AG10803 (cell line): Measurements from ENCODE around the gene STS.
A peak's percentile ranks its signal among the peaks of the same experiment; 100 is the strongest.
"Not testable (repeated sequence)": the region's sequence is repeated elsewhere in the genome, so short reads cannot be mapped to it uniquely, and the experiment has no call there.

Experiments used
- DNase-seq: peaks from one replicate; pipeline ENCODE4 v3.0.0; 2010; ENCODE audit warnings: low read depth
- H3K4me3 ChIP-seq: 2 replicates; pipeline ENCODE4 v1.5.1; 2011; ENCODE audit warnings: mild to moderate bottlenecking, low read length, control low read depth
- TF ChIP-seq, protein P1 (sequence below): conservative IDR thresholded peaks from 2 replicates; pipeline ENCODE4 v1.5.1; 2011; ENCODE audit warnings: mild to moderate bottlenecking, low read length, control low read depth, inconsistent platforms

The STS gene

GRCh38 chrX:7158468-7158990, 11.0 kb downstream of the STS start:
- H3K4me3 ChIP-seq: no peak overlapping the region
- DNase-seq: no peak
- TF ChIP-seq, protein P1, sequence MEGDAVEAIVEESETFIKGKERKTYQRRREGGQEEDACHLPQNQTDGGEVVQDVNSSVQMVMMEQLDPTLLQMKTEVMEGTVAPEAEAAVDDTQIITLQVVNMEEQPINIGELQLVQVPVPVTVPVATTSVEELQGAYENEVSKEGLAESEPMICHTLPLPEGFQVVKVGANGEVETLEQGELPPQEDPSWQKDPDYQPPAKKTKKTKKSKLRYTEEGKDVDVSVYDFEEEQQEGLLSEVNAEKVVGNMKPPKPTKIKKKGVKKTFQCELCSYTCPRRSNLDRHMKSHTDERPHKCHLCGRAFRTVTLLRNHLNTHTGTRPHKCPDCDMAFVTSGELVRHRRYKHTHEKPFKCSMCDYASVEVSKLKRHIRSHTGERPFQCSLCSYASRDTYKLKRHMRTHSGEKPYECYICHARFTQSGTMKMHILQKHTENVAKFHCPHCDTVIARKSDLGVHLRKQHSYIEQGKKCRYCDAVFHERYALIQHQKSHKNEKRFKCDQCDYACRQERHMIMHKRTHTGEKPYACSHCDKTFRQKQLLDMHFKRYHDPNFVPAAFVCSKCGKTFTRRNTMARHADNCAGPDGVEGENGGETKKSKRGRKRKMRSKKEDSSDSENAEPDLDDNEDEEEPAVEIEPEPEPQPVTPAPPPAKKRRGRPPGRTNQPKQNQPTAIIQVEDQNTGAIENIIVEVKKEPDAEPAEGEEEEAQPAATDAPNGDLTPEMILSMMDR: no peak

DNA sequence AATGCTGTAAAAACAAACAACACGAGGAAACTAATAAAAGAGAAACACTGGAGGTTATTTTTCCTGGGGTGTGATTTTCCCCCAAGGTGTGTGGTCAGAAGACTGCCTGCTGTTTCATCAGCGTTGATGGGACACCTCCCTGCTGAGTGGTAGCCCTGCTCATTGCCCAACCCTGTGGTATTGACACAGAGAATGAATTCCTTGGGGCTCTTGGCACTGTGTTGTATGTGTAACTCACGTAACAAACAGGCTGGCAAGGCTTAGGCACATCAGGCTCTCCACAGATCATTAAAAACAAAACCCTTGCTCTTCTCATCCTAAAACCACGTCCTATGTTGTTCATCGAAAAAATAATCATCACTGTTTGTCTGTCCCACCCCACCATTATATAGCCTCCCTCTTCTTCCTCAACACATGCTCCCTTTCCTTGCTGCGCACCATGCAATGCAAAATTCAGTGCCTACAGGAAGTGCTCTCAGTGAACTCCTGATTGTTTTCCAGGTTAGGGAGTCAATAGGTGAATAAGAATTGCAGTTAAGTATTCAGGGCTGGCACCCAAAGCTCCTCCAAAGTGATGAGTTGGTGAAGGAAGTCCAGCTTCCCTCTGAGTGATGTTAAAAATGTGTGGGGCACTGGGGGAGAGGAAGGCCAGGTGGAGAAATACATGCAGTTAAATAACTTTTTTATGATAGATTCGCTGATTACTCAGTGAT, 11.8 kb downstream of the STS start:
- peak; percentile 64 for DNase-seq
- TF ChIP-seq, protein P1: no peak
- no peak overlapping the region for H3K4me3 ChIP-seq

DNA sequence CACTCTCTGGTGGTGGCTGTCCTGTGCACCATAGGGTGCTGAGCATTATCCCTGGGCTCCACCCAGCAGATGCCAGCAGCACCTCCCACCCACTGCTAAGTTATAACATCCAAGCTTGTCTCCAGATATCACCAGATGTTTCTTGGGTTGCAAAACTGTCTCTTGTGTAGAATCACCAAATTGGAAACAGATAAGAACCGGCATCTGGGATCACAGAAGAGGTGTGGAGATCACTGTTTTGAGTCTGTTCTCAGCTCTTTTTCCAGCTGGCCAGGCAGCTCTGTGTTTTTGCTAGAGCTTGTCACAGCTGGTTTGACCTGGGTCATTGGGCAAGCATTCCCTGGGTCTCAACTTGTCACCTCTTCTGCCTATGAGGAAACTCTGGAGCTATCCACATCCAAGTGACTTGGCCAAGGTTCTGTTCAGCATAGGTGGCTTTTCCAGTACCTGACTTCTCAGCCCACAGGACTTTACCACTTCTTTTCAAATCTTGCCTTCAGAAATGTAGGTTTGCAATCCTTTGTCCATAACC, 15.7 kb downstream of the STS start:
- peak; percentile 25 for DNase-seq
- TF ChIP-seq, protein P1: no peak
- H3K4me3 ChIP-seq: no peak overlapping the region

DNA sequence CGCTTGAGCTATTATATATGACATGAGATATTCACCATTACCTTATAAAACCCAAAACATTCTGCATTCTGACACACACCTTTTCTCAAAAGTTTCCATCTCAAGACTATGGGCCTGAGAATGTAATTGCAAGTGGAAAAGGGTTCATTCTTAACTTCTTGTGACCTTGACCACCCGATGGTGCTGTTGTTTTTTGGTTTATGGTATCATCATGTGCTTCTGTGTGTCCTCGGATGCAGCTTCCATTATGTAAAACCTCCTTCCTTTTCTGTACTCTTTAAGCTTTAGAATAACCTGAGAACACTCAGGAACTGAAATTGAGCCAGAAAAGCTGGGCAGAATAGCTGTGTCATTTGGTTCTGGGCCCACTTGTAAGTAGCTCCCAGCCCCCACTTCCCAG, 16.7 kb downstream of the STS start:
- TF ChIP-seq, protein P1: no peak
- H3K4me3 ChIP-seq: no peak overlapping the region
- DNase-seq: no peak

GRCh38 chrX:7168371-7168770, 20.9 kb downstream of the STS start:
- peak; percentile 6 for DNase-seq

DNA sequence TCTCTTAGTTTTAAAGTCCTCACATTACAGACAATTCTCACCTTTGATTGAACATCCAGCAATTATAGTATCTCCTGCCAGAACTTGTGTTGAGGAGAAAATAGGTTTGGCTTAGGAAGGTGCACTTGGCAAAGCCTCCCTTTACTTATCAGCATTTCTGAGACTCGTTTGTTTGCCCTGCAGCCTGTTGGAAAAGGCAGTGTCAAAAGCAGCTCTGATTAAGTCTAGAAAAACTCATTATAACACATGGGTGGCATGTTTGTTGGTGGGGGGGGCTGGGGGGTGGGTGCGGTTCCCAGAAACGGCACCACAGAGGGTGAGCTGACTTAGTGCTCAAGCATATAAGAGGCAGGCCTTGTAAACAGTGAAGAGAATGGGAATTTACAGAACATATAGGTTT, 22.1 kb downstream of the STS start:
- TF ChIP-seq, protein P1: no peak
- H3K4me3 ChIP-seq: no peak overlapping the region

More at GRCh38 chrX:7168371-7168770, 20.9 kb downstream of the STS start:
- H3K4me3 ChIP-seq: no peak overlapping the region
- TF ChIP-seq, protein P1: no peak

GRCh38 chrX:7170898-7171297, 23.4 kb downstream of the STS start:
- H3K4me3 ChIP-seq: no peak overlapping the region
- DNase-seq: no peak
- TF ChIP-seq, protein P1: no peak

More for the DNA sequence above, 22.1 kb downstream of the STS start:
- DNase-seq: no peak

- DNase-seq: not testable (repeated sequence)
Measured at GRCh38 chrX:7178859-7179258, 31.3 kb downstream of the STS start.

More at GRCh38 chrX:7178859-7179258, 31.3 kb downstream of the STS start:
- H3K4me3 ChIP-seq: not testable (repeated sequence)
